Mucosa of descending colon (tissue), 3 donors: ENCODE measurements around the gene CARD11. TPM values are rescaled to one million over a fixed set of nuclear protein-coding genes. Genes with fewer than 3 reads are reported as not detected.

ENCODE experiments used
- ATAC-seq: fragments of 200-7000 bp; cut with Tn5 transposase; one replicate; pipeline ENCODE4 v1.9.1; 2020; ENCODE audit warnings: mild to moderate bottlenecking, moderate library complexity
- DNase-seq, 3 donors: peaks; one replicate each; pipeline ENCODE4 v3.0.0-alpha.2; 2020
- H3K36me3 ChIP-seq: fragments of 200-600 bp; one replicate; pipeline ENCODE4 v1.8.0; 2021; ENCODE audit warnings: low read depth, mild to moderate bottlenecking
- H3K4me1 ChIP-seq: fragments of 200-600 bp; one replicate; pipeline ENCODE4 v1.8.0; 2021; ENCODE audit warnings: low read depth, mild to moderate bottlenecking
- H3K4me3 ChIP-seq: fragments of 200-600 bp; one replicate; pipeline ENCODE4 v1.8.0; 2021; ENCODE audit warnings: mild to moderate bottlenecking
- H3K9me3 ChIP-seq: fragments of 200-600 bp; one replicate; pipeline ENCODE4 v1.8.0; 2021; ENCODE audit warnings: mild to moderate bottlenecking
- CTCF ChIP-seq: fragments of 200-600 bp; IDR thresholded peaks from one replicate; pipeline ENCODE4 v1.8.0; 2022; ENCODE audit warnings: antibody characterized with exemption, mild to moderate bottlenecking
- intact Hi-C, 2 donors: fragments of 100-400 bp; cut with DNase I in 1 of 2; cut with micrococcal nuclease in 1 of 2; formaldehyde crosslinking; loops; one replicate each; pipeline versions ENCODE4 v1.11.0 to v1.11.1; 2022; cut with DNase I, micrococcal nuclease
- total RNA-seq, 3 donors: library from RNA; stranded (reverse); fragmentation: NEBNext Ultra II Directional in 2 of 3; extraction: Animal tissue kit (Norgen Biotek cat#: 25700) in 2 of 3; gene quantifications; one replicate each; pipeline versions ENCODE4 v1.2.1 to v1.2.4, GENCODE V29; 2021 to 2023
- donor health status: DM: no; HTN: no; CAD: no; lungs with moderate emphysema.
- donor health status: DM: no; HTN: no; CAD: no.
- donor health status: DM: no; HTN: yes; CAD: no.

The CARD11 gene
- total RNA-seq, 3 donors from 2014 or later = 1.6 to 3.2 (median 3.2) TPM

DNA sequence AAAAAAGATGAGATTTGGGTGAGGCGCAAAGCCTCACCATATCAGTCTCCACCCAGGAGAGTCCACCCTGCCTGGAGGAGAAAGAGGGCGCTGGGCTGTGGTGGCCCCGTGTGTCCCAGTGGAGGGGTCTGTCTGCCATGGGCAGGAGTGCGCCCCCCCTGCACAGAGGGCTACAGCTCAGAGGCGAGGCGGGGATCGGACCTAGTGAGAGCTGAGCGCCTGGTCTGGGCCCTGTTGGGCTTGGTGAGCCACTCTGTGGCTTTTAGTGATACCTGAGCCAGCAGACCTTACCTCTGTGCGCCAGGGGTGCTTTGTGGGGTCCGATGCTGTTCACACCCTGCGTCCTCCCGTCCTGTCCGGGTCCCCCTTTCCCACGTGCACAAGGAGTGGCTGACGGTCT is 173.7 kb downstream of the CARD11 start:
- no peaks in the 10 kb centered on the region for H3K9me3 ChIP-seq
- no peak for DNase-seq
- ATAC-seq = no peak
- no peak for TF ChIP-seq CTCF
- no peaks in the 10 kb centered on the region for H3K4me1 ChIP-seq
- H3K36me3 ChIP-seq = no peaks in the 10 kb centered on the region
- intact Hi-C loops = loop anchor here in 1 of 2 donors (10.0 kb wide), 1 partner anchor 285 kb away; no protein-coding TSS in a partner anchor
- H3K4me3 ChIP-seq = no peak overlapping the region

GRCh38 chr7:2866601-2867000 is 177.1 kb downstream of the CARD11 start:
- intact Hi-C loops = loop anchor here in 1 of 2 donors (10.0 kb wide), 1 partner anchor 288 kb away; no protein-coding TSS in a partner anchor
- no peak for DNase-seq
- no peaks in the 10 kb centered on the region for H3K36me3 ChIP-seq
- ATAC-seq = no peak
- H3K4me1 ChIP-seq = peaks cover 10% of the 10 kb centered on the region
- no peak for TF ChIP-seq CTCF
- no peak overlapping the region for H3K4me3 ChIP-seq
- no peaks in the 10 kb centered on the region for H3K9me3 ChIP-seq

- Histone ChIP-seq H3K4me1 (peaks cover 10% of the 10 kb centered on the region), H3K9me3 (no peaks in the 10 kb centered on the region), H3K36me3 (no peaks in the 10 kb centered on the region), H3K4me3 (no peak overlapping the region)
- ATAC-seq = peak; percentile 50
- peak; percentile 76 for TF ChIP-seq CTCF
- peak in 2 of 3 donors; percentile 66 to 80 for DNase-seq
- intact Hi-C loops = loop anchor here in 1 of 2 donors (10.0 kb wide), 1 partner anchor 290 kb away; no protein-coding TSS in a partner anchor
Observed at GRCh38 chr7:2864999-2865670, 178.5 kb downstream of the CARD11 start.

GRCh38 chr7:2864204-2864985 is 179.3 kb downstream of the CARD11 start:
- H3K4me1 ChIP-seq = peaks cover 10% of the 10 kb centered on the region
- TF ChIP-seq CTCF = no peak
- no peak overlapping the region for H3K4me3 ChIP-seq
- H3K36me3 ChIP-seq = no peaks in the 10 kb centered on the region
- intact Hi-C loops = loop anchor here in 1 of 2 donors (10.0 kb wide), 1 partner anchor 290 kb away; no protein-coding TSS in a partner anchor
- ATAC-seq = no peak
- no peaks in the 10 kb centered on the region for H3K9me3 ChIP-seq
- no peak for DNase-seq

DNA sequence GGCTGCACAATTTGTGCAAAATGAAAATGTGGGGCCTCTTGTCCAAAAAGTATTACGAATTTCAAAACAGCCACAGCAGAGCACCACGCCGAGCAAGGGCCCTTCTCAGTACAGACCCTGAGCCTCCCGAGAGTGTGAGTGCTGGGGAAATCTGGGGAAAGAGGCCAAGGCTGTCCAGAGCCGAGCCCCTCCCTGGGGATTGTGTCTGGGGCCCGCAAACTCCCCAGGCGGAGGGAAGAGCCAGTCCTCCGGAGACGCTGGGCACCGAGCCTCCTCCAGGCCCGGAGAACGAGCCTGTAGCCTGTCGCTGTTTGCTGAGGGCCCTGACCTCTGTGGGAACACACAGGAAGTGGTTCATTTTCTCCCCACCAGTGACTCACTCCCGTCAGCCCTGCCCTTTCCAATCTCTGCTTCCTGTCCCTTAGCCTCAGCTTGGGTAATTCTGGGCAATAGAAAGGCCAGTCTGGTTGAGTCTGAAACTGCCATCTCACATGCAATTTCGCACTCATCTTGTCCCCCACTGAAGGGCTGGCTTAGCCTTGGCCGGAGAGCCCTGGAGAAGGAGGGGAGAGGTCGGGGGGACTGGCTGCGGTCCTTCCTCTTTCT is 180.1 kb downstream of the CARD11 start:
- Histone ChIP-seq H3K36me3 (no peaks in the 10 kb centered on the region), H3K4me1 (peaks cover 10% of the 10 kb centered on the region), H3K9me3 (no peaks in the 10 kb centered on the region), H3K4me3 (no peak overlapping the region)
- DNase-seq (peak; percentile 61 to 81 (median 63)), ATAC-seq (peak; percentile 97)
- TF ChIP-seq CTCF = no peak
- intact Hi-C loops = loop anchor here in 1 of 2 donors (10.0 kb wide), 1 partner anchor 291 kb away; no protein-coding TSS in a partner anchor
